ENCODE data around the gene NPFFR1. TPM values are rescaled to one million over a fixed set of nuclear protein-coding genes. Genes with fewer than 3 reads are reported as not detected.

Gene NPFFR1
- total RNA-seq, 2 donors from 2014 or later: not detected

- peaks cover 2% of the 10 kb centered on the region for H3K4me1 Mint-ChIP-seq
- ATAC-seq (no peak), DNase-seq (no peak)
- peaks cover 10% of the 10 kb centered on the region for H3K27me3 Mint-ChIP-seq
- no peaks in the 10 kb centered on the region for H3K9me3 ChIP-seq (ENCODE audit: control insufficient read depth, low read length, poor library complexity, severe bottlenecking)
- no peaks in the 10 kb centered on the region for H3K36me3 Mint-ChIP-seq (ENCODE audit: low read depth)
- no peak overlapping the region for H3K4me3 Mint-ChIP-seq
- H3K27ac Mint-ChIP-seq: no peak overlapping the region
Observed at GRCh38 chr10:70293169-70293843, 9.5 kb upstream of the NPFFR1 start.

GRCh38 chr10:70292004-70292403 lies 8.2 kb upstream of the NPFFR1 start:
- DNase-seq (no peak), ATAC-seq (no peak)
- Mint-ChIP-seq H3K4me3 (no peak overlapping the region), H3K4me1 (peaks cover under 1% of the 10 kb centered on the region), H3K27ac (no peak overlapping the region), H3K36me3 (ENCODE audit: low read depth) (peaks cover 2% of the 10 kb centered on the region), H3K27me3 (peaks cover 19% of the 10 kb centered on the region)
- no peaks in the 10 kb centered on the region for H3K9me3 ChIP-seq (ENCODE audit: control insufficient read depth, low read length, poor library complexity, severe bottlenecking)

GRCh38 chr10:70289739-70290138 lies 5.9 kb upstream of the NPFFR1 start:
- H3K9me3 ChIP-seq (ENCODE audit: control insufficient read depth, low read length, poor library complexity, severe bottlenecking): no peaks in the 10 kb centered on the region
- Mint-ChIP-seq H3K27me3 (peaks cover 41% of the 10 kb centered on the region), H3K4me3 (no peak overlapping the region), H3K36me3 (ENCODE audit: low read depth) (peaks cover 4% of the 10 kb centered on the region), H3K27ac (no peak overlapping the region), H3K4me1 (no peaks in the 10 kb centered on the region)
- DNase-seq: no peak
- no peak for ATAC-seq

- Mint-ChIP-seq H3K4me1 (peaks cover 5% of the 10 kb centered on the region), H3K27me3 (peaks cover 67% of the 10 kb centered on the region), H3K27ac (no peak overlapping the region), H3K36me3 (ENCODE audit: low read depth) (peaks cover 9% of the 10 kb centered on the region), H3K4me3 (no peak overlapping the region)
- ATAC-seq: no peak
- H3K9me3 ChIP-seq (ENCODE audit: control insufficient read depth, low read length, poor library complexity, severe bottlenecking): peaks cover 3% of the 10 kb centered on the region
- DNase-seq: no peak
Observed at GRCh38 chr10:70286616-70287015, 2.8 kb upstream of the NPFFR1 start.

- peaks cover 12% of the 10 kb centered on the region for H3K36me3 Mint-ChIP-seq (ENCODE audit: low read depth)
- ATAC-seq (no peak), DNase-seq (no peak)
- H3K9me3 ChIP-seq (ENCODE audit: control insufficient read depth, low read length, poor library complexity, severe bottlenecking): peaks cover 3% of the 10 kb centered on the region
- peaks cover 5% of the 10 kb centered on the region for H3K4me1 Mint-ChIP-seq
- peaks cover 79% of the 10 kb centered on the region for H3K27me3 Mint-ChIP-seq
- no peak overlapping the region for H3K4me3 Mint-ChIP-seq
- no peak overlapping the region for H3K27ac Mint-ChIP-seq
Observed at GRCh38 chr10:70285476-70285831, 1.6 kb upstream of the NPFFR1 start.

GRCh38 chr10:70284542-70285475 lies 1.0 kb upstream of the NPFFR1 start:
- Mint-ChIP-seq H3K27me3 (peaks cover 73% of the 10 kb centered on the region), H3K36me3 (ENCODE audit: low read depth) (peaks cover 12% of the 10 kb centered on the region), H3K27ac (no peak overlapping the region), H3K4me3 (no peak overlapping the region), H3K4me1 (peaks cover 5% of the 10 kb centered on the region)
- DNase-seq: no peak
- ATAC-seq: no peak
- H3K9me3 ChIP-seq (ENCODE audit: control insufficient read depth, low read length, poor library complexity, severe bottlenecking): peaks cover 3% of the 10 kb centered on the region

GRCh38 chr10:70283071-70283444 lies 746 bp downstream of the NPFFR1 start:
- H3K4me3 Mint-ChIP-seq: no peak overlapping the region
- H3K4me1 Mint-ChIP-seq: peaks cover 5% of the 10 kb centered on the region
- ATAC-seq (no peak), DNase-seq (no peak)
- H3K27ac Mint-ChIP-seq: no peak overlapping the region
- peaks cover 3% of the 10 kb centered on the region for H3K9me3 ChIP-seq (ENCODE audit: control insufficient read depth, low read length, poor library complexity, severe bottlenecking)
- peaks cover 12% of the 10 kb centered on the region for H3K36me3 Mint-ChIP-seq (ENCODE audit: low read depth)
- peaks cover 68% of the 10 kb centered on the region for H3K27me3 Mint-ChIP-seq

GRCh38 chr10:70281609-70282008 lies 2.2 kb downstream of the NPFFR1 start:
- peaks cover 10% of the 10 kb centered on the region for H3K36me3 Mint-ChIP-seq (ENCODE audit: low read depth)
- peaks cover 3% of the 10 kb centered on the region for H3K9me3 ChIP-seq (ENCODE audit: control insufficient read depth, low read length, poor library complexity, severe bottlenecking)
- H3K4me1 Mint-ChIP-seq: peaks cover 5% of the 10 kb centered on the region
- no peak overlapping the region for H3K4me3 Mint-ChIP-seq
- no peak for DNase-seq
- H3K27me3 Mint-ChIP-seq: peaks cover 56% of the 10 kb centered on the region
- no peak overlapping the region for H3K27ac Mint-ChIP-seq
- no peak for ATAC-seq

GRCh38 chr10:70280099-70280498 lies 3.7 kb downstream of the NPFFR1 start:
- H3K4me1 Mint-ChIP-seq: peaks cover 5% of the 10 kb centered on the region
- H3K4me3 Mint-ChIP-seq: no peak overlapping the region
- peaks cover 3% of the 10 kb centered on the region for H3K9me3 ChIP-seq (ENCODE audit: control insufficient read depth, low read length, poor library complexity, severe bottlenecking)
- H3K36me3 Mint-ChIP-seq (ENCODE audit: low read depth): peaks cover 8% of the 10 kb centered on the region
- H3K27me3 Mint-ChIP-seq: peaks cover 41% of the 10 kb centered on the region
- ATAC-seq: no peak
- no peak overlapping the region for H3K27ac Mint-ChIP-seq
- no peak for DNase-seq

- Mint-ChIP-seq H3K27ac (no peak overlapping the region), H3K27me3 (peaks cover 18% of the 10 kb centered on the region), H3K4me3 (no peak overlapping the region), H3K36me3 (ENCODE audit: low read depth) (peaks cover 4% of the 10 kb centered on the region), H3K4me1 (no peaks in the 10 kb centered on the region)
- no peak for ATAC-seq
- no peak for DNase-seq
- no peaks in the 10 kb centered on the region for H3K9me3 ChIP-seq (ENCODE audit: control insufficient read depth, low read length, poor library complexity, severe bottlenecking)
Observed at GRCh38 chr10:70277396-70278030, 6.3 kb downstream of the NPFFR1 start.

- Mint-ChIP-seq H3K27me3 (no peaks in the 10 kb centered on the region), H3K4me3 (no peak overlapping the region), H3K36me3 (ENCODE audit: low read depth) (no peaks in the 10 kb centered on the region), H3K27ac (peak overlapping the region; percentile 34), H3K4me1 (peaks cover 3% of the 10 kb centered on the region)
- no peaks in the 10 kb centered on the region for H3K9me3 ChIP-seq (ENCODE audit: control insufficient read depth, low read length, poor library complexity, severe bottlenecking)
- DNase-seq (no peak), ATAC-seq (no peak)
Observed at GRCh38 chr10:70274643-70275042, 9.2 kb downstream of the NPFFR1 start.

- no peaks in the 10 kb centered on the region for H3K36me3 Mint-ChIP-seq (ENCODE audit: low read depth)
- H3K4me1 Mint-ChIP-seq: peaks cover 3% of the 10 kb centered on the region
- H3K27ac Mint-ChIP-seq: peak overlapping the region; percentile 41
- H3K27me3 Mint-ChIP-seq: no peaks in the 10 kb centered on the region
- no peaks in the 10 kb centered on the region for H3K9me3 ChIP-seq (ENCODE audit: control insufficient read depth, low read length, poor library complexity, severe bottlenecking)
- peak; percentile 84 for ATAC-seq
- H3K4me3 Mint-ChIP-seq: no peak overlapping the region
- DNase-seq: no peak
Observed at GRCh38 chr10:70272925-70273316, 10.9 kb downstream of the NPFFR1 start.
